T-cell (primary cell): Measurements from ENCODE around the gene PROK2. TPM values are rescaled to one million over a fixed set of nuclear protein-coding genes. Genes with fewer than 3 reads are reported as not detected.

Source experiments
- ATAC-seq, 4 experiments: fragments of 200-7000 bp in 3 of 4; fragments of 150-1000 bp in 1 of 4; cut with Tn5 transposase; replicated peaks in 1 of 4; 1 replicate in 3 of 4; 2 replicates in 1 of 4; pipeline ENCODE4 v1.10.0; 2021; ENCODE audit warnings: moderate library complexity in 3 of 4, mild to moderate bottlenecking in 2 of 4, moderate number of reproducible peaks in 1 of 4
- CTCF ChIA-PET, 2 donors: fragments of 300-600 bp; sonication (Branson Sonifier 250); formaldehyde crosslinking; loops; one replicate each; lab custom pipeline; 2022; ENCODE audit warnings: antibody characterized with exemption in 2 of 2; lab: Charles Lee
- POLR2A ChIA-PET, 2 donors: fragments of 300-600 bp; sonication (Branson Sonifier 250); formaldehyde crosslinking; loops; one replicate each; lab custom pipeline; 2022; ENCODE audit warnings: antibody characterized with exemption in 2 of 2; lab: Charles Lee
- DNase-seq, 35 experiments: peaks; one replicate each; pipeline versions ENCODE4 v3.0.0 to v3.0.0-alpha.2; 2013 to 2023
- H3K27ac ChIP-seq: one replicate; pipeline ENCODE4 v1.5.1; 2013; ENCODE audit warnings: low read length
- H3K27me3 ChIP-seq, 2 experiments: replicated peaks in 1 of 2; 1 replicate in 1 of 2; 2 replicates in 1 of 2; pipeline versions ENCODE4 v1.6.1 to v1.7.0; 2013; ENCODE audit warnings: low read length in 1 of 2, mixed read lengths in 1 of 2; ENCODE audit not compliant: control insufficient read depth in 2 of 2, insufficient read depth in 2 of 2; ENCODE audit errors: extremely low read depth in 1 of 2
- H3K36me3 ChIP-seq, 2 donors: 1 replicate in 1 of 2; 2 replicates in 1 of 2; pipeline versions ENCODE4 v1.6.1 to v1.7.0; 2013; ENCODE audit warnings: low read length in 1 of 2; ENCODE audit not compliant: control insufficient read depth in 2 of 2, insufficient read depth in 1 of 2; ENCODE audit errors: extremely low read depth in 1 of 2
- H3K4me1 ChIP-seq, 2 experiments: 1 replicate in 1 of 2; 2 replicates in 1 of 2; pipeline versions ENCODE4 v1.6.1 to v1.7.0; 2013; ENCODE audit warnings: low read length in 2 of 2, mixed read lengths in 1 of 2; ENCODE audit not compliant: insufficient read depth in 2 of 2, control insufficient read depth in 1 of 2; ENCODE audit errors: extremely low read depth in 1 of 2
- H3K4me3 ChIP-seq, 2 donors: 1 replicate in 1 of 2; 2 replicates in 1 of 2; pipeline versions ENCODE4 v1.5.1 to v1.7.0; 2013; ENCODE audit warnings: mild to moderate bottlenecking in 2 of 2, low read length in 1 of 2, moderate library complexity in 1 of 2; ENCODE audit not compliant: control insufficient read depth in 1 of 2; ENCODE audit errors: extremely low read depth in 1 of 2
- H3K9me3 ChIP-seq: 2 replicates; pipeline ENCODE4 v1.7.0; 2013
- H3K27ac Mint-ChIP-seq, 2 donors: one replicate each; pipeline ENCODE4 v1.8.0; 2020 to 2021; ENCODE audit warnings: mild to moderate bottlenecking in 2 of 2, mixed read lengths in 2 of 2
- H3K27me3 Mint-ChIP-seq, 2 donors: one replicate each; pipeline ENCODE4 v1.8.0; 2021 to 2022; ENCODE audit warnings: mixed read lengths in 2 of 2
- H3K36me3 Mint-ChIP-seq: one replicate; pipeline ENCODE4 v1.8.0; 2021; ENCODE audit warnings: mixed read lengths
- H3K4me1 Mint-ChIP-seq, 3 donors: one replicate each; pipeline ENCODE4 v1.8.0; 2020 to 2022; ENCODE audit warnings: mixed read lengths in 3 of 3, mild to moderate bottlenecking in 1 of 3
- H3K4me3 Mint-ChIP-seq, 3 donors: one replicate each; pipeline ENCODE4 v1.8.0; 2020 to 2022; ENCODE audit warnings: mild to moderate bottlenecking in 3 of 3, mixed read lengths in 3 of 3, moderate library complexity in 3 of 3
- H3K9me3 Mint-ChIP-seq, 3 donors: one replicate each; pipeline ENCODE4 v1.8.0; 2020 to 2022; ENCODE audit warnings: mixed read lengths in 3 of 3
- WGBS: methylation state at CpG from one replicate; pipeline ENCODE4 v1.1.5; 2013; ENCODE audit warnings: missing lambda C conversion rate; ENCODE audit not compliant: insufficient coverage; 5-methylcytosine and 5-hydroxymethylcytosine counted together
- total RNA-seq, 35 experiments: library from RNA in 6 of 35; stranded (reverse) in 6 of 35; fragments of 120-200 nt in 1 of 35; gene quantifications; one replicate each; pipeline versions ENCODE4 v1.2.1 to v1.2.4 and lab custom pipeline; 2013 to 2026

PROK2 gene
- total RNA-seq, 5 donors from 2014 or later (not counting 1 experiment from before 2014, with no cell fraction given), result 0.42 to 1.9 (median 0.63) TPM

- Histone ChIP-seq H3K9me3 (no peaks in the 10 kb centered on the region), H3K27me3 (no peaks in the 10 kb centered on the region), H3K4me3 (peak overlapping the region; percentile 21 to 94), H3K36me3 (peaks cover 0 to 7% of the 10 kb centered on the region in 2 donors), H3K27ac (peak overlapping the region; percentile 80), H3K4me1 (peaks cover 38 to 60% of the 10 kb centered on the region in 2 experiments)
- H3K9me3 Mint-ChIP-seq, result no peaks in the 10 kb centered on the region
- peak overlapping the region; percentile 94 to 96 for H3K27ac Mint-ChIP-seq
- CTCF ChIA-PET, result interaction anchor here in 1 of 2 donors (0.6 to 3.4 kb wide), 3 partner anchors 11 to 687 kb away, joined by 3 to 13 read pairs (median 4); no protein-coding TSS in a partner anchor
- no peaks in the 10 kb centered on the region for H3K27me3 Mint-ChIP-seq
- no CpG with 5 or more reads among the region's 1 CpG for WGBS
- DNase-seq (no peak), ATAC-seq (no peak)
- peak overlapping the region; percentile 68 to 96 (median 94) for H3K4me3 Mint-ChIP-seq
- peaks cover 71 to 79% (median 78%) of the 10 kb centered on the region in 3 donors for H3K4me1 Mint-ChIP-seq
- POLR2A ChIA-PET, result no interaction called here
- peaks cover 16% of the 10 kb centered on the region for H3K36me3 Mint-ChIP-seq
These were observed 62.3 kb downstream of the PROK2 start for GRCh38 chr3:71722693-71723092.

Other genes starting within 250 kb of the PROK2 start
- gene FOXP1, start 201.4 kb downstream of the PROK2 start, total RNA-seq, result 100 to 1,000 TPM; 258 to 586 (median 290) TPM
- gene EIF4E3, start 59.7 kb downstream of the PROK2 start, total RNA-seq, result 10 to 100 TPM; 32.3 to 62.5 (median 58.6) TPM
- 1 to 10 TPM in 2 of 5 donors, under 1 TPM in 3; 0.42 to 1.3 (median 0.73) TPM for gene GPR27, start 31.3 kb downstream of the PROK2 start, total RNA-seq